Suppressor macrophage treated with lipopolysaccharide for 1 hour (primary cell): ENCODE results near the gene SNTG2.
"Not testable (repeated sequence)": the region's sequence is repeated elsewhere in the genome, so short reads cannot be mapped to it uniquely, and the experiment has no call there.

Experiments
- DNase-seq, 3 donors: peaks; one replicate each; pipeline ENCODE4 v3.0.0-alpha.2; 2020 to 2022

Gene SNTG2

DNA sequence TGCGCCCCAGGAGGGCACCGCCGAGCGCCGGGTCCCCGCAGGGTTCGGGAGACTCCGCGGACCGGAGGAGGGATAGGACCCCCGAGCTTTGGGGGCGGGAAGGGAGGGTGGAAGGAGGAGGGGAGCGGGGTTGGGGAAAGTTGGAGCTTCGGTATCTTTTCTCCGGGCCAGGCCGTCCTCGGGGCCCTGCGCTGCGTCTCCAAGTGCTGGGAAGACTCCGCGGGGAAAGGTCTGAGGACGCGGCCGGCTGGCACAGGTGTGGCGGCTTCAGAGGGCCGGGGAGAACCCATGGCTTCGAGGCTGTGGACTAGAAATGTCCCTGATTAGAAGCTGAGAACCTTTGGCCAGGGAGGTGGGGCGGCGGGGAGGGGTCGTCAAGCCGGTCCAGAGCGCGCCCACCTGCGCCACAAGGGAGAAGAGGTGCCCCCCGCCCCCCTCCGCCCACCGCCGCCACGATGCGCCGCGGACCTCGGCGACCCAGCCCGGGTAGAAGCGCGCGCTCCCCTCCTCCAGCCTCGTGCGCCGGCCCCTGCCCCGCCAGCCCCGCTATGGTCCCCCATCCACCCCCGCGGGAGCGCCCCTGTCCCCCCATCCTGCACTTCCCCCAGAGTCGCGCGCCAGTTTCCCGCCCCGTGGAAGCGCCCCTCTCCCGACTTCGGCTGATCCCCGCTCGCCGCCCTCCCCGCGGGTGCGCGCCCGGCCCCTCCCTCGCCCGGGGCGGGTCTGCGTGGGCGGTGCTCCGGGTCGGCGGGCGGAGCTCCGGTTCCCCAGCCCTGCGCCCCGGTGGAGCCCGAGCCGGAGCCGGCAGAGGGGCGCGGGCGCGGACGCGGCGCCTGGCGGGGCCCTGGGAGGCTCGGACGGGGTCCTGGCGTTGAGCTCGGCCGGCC is at the start of gene SNTG2:
TSS of gene SNTG2 (plus strand) at position 770 of the 887 bp plus-strand sequence. CDS start 148 bp downstream, outside the sequence.
- DNase-seq, result peak in 2 of 3 donors; percentile 10 to 39

DNA sequence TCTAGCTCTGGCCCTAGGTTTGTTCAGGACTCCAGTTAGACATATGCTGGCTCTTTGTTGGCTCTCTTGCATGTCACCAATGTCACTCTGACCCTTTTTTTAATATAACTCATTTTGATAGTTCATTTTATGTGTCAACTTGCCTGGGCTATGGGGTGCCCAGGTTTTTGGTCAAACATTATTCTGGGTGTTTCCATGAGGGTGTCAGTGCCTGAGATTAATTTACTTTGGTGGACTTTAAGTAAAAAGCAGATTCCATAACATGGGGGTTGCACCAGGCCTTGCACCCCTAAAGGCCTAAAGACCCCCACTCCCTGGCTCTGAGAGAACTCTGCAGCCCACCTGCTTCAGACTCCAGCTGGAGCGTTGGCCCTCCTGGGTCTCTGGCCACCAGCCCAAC is 48.1 kb upstream of the SNTG2 start:
- no peak for DNase-seq

- no peak for DNase-seq
Measured at GRCh38 chr2:903223-903900, 47.3 kb upstream of the SNTG2 start.

GRCh38 chr2:904246-905024 is 46.2 kb upstream of the SNTG2 start:
- DNase-seq, result no peak

GRCh38 chr2:905091-905832 is 45.4 kb upstream of the SNTG2 start:
- DNase-seq, result no peak

- no peak for DNase-seq
Measured at GRCh38 chr2:905833-906140, 44.9 kb upstream of the SNTG2 start.

DNA sequence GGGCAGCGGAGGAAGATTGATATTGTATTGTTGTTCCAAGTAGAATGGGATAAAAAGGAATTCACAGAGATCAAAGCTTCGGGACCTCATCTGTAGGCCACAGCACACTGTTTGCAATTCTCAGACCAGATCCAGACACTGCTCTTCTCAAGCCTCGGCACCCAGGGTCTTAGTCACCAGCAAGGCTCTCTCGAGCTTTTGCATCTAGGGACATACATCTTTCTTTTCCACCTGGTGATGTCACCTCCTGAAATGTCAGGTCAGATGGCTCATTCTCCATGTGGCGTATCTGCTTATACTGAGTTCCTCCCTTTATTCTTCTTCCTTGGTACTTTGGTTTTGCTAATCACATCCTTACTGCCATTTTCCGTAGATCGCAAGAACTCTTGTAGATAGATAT is 42.9 kb upstream of the SNTG2 start:
- no peak for DNase-seq

GRCh38 chr2:908568-908967 is 42.1 kb upstream of the SNTG2 start:
- DNase-seq, result no peak

DNA sequence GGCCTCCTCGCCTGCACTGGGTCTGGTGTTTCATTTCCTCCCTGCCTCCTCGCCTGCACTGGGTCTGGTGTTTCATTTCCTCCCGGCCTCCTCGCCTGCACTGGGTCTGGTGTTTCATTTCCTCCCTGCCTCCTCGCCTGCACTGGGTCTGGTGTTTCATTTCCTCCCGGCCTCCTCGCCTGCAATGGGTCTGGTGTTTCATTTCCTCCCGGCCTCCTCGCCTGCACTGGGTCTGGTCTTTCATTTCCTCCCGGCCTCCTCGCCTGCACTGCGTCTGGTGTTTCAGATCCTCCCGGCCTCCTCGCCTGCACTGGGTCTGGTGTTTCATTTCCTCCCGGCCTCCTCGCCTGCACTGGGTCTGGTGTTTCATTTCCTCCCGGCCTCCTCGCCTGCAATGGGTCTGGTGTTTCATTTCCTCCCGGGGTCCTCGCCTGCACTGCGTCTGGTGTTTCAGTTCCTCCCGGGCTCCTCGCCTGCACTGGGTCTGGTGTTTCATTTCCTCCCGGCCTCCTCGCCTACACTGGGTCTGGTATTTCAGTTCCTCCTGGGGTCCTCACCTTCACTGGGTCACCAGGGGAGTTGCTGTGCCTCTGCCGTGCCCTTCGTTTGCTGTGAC is 40.8 kb upstream of the SNTG2 start:
- DNase-seq, result not testable (repeated sequence)

GRCh38 chr2:910698-911097 is 40.0 kb upstream of the SNTG2 start:
- DNase-seq, result no peak

- no peak for DNase-seq
Measured at GRCh38 chr2:915979-916378, 34.7 kb upstream of the SNTG2 start.

GRCh38 chr2:916935-917334 is 33.7 kb upstream of the SNTG2 start:
- DNase-seq, result no peak

GRCh38 chr2:919672-920071 is 31.0 kb upstream of the SNTG2 start:
- no peak for DNase-seq

DNA sequence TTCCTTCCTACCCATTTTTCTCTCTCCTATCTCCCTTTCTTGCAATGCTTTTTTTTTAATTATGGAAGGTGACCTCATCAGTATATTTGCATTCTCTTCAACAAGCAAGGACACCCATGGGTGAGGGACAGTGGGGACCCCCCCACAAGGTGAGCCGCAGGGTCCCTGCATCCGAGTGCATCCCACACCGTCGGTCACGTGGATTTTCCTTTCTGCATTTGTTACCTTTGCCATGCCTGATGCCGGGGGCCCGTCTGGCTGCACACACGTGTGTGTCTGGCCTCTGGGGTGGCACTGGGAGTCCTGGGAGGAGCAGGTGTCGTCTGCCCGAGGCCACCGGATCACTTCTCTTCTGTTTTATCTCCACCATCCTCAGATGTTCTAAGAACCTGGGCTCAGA is 30.1 kb upstream of the SNTG2 start:
- no peak for DNase-seq

DNA sequence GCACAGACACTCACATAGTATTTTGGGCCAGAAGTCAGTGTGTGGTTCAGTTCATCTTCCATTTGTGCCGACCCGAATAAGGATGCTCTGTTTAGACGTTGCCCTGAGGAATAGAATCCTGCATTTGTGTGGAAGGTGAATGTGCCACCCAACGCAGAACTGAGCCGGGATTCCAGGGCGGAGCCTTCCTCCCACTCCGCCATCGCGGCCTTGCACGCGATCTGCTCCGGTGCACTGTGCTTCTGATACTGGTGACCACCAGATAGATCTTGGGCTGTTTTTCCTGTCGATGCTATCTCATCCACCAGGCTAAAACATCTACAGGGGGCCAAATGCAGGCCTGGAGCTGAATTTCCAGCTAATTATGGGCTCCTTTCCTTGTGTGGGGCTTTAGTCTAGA is 29.6 kb upstream of the SNTG2 start:
- DNase-seq, result no peak

GRCh38 chr2:922185-922584 is 28.5 kb upstream of the SNTG2 start:
- DNase-seq, result no peak

GRCh38 chr2:923832-924601 is 26.6 kb upstream of the SNTG2 start:
- no peak for DNase-seq

GRCh38 chr2:924701-925100 is 25.9 kb upstream of the SNTG2 start:
- DNase-seq, result no peak

- DNase-seq, result no peak
Measured at GRCh38 chr2:925309-925708, 25.3 kb upstream of the SNTG2 start.

DNA sequence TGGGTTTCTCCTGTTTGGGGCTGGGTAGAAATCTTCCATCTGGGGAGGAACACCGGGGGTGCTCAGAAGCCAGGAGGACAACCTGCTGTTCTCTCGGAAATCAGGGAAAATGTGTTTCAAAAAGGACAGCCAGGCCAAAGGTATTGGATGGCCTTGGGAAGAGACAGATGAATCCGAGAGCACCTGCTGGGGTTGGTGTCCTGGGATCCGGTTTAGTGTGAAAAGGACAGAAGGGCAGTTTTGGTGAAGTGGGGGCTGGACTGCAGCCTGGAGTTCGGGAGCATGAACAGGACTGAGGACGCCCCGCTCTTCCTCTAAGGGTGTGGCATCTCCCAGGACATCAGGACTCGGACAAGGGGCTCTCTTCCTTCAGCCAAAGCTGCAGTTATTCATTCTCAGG is 24.9 kb upstream of the SNTG2 start:
- DNase-seq, result no peak

GRCh38 chr2:926259-926793 is 24.3 kb upstream of the SNTG2 start:
- DNase-seq, result no peak
